ENCODE measurements around the gene SYT5.
A peak's percentile ranks its signal among the peaks of the same experiment; 100 is the strongest.
"Not testable (repeated sequence)": the region's sequence is repeated elsewhere in the genome, so short reads cannot be mapped to it uniquely, and the experiment has no call there.

SYT5 gene

DNA sequence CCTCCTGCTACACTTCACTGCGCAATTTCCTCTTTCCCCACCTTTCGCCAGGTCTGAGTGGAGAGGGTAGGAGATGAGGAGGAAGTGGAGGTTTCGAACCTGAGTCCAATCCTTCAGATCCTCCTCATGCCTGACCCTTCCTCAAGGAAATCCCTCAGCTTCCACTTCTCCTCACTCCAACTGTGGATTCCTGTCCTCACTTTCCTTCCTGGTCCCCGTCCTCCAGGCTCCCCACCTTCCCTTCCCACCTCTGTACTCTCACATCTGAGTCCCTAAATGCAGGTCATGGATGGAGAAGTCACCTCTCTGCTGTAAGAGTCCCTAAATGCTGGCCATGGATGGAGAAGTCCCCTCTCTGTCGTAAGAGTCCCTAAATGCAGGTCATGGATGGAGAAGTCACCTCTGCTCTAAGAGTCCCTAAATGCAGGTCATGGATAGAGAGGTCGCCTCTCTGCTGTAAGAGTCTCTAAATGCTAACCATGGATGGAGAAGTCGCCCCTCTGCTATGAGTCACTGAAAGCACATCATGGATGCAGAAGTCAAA lies 45.4 kb upstream of the SYT5 start (continued):
- no peak for TF ChIP-seq ZNF565 (CRISPR knock-in tag; conservative IDR thresholded peaks at IDR 0.05; ENCODE audit: low read depth)
- TF ChIP-seq SNAI2 (CRISPR knock-in tag; IDR thresholded peaks at IDR 0.05), result no peak
- TF ChIP-seq ZNF70 (CRISPR knock-in tag; IDR thresholded peaks at IDR 0.05), result no peak
- TF ChIP-seq RARB (CRISPR knock-in tag; IDR thresholded peaks at IDR 0.05), result no peak
- TF ChIP-seq PPARA (CRISPR knock-in tag; IDR thresholded peaks at IDR 0.05; ENCODE audit: borderline replicate concordance), result no peak
- no peak for TF ChIP-seq ARNTL (CRISPR knock-in tag; IDR thresholded peaks at IDR 0.05; ENCODE audit: borderline replicate concordance, low read depth)

DNA sequence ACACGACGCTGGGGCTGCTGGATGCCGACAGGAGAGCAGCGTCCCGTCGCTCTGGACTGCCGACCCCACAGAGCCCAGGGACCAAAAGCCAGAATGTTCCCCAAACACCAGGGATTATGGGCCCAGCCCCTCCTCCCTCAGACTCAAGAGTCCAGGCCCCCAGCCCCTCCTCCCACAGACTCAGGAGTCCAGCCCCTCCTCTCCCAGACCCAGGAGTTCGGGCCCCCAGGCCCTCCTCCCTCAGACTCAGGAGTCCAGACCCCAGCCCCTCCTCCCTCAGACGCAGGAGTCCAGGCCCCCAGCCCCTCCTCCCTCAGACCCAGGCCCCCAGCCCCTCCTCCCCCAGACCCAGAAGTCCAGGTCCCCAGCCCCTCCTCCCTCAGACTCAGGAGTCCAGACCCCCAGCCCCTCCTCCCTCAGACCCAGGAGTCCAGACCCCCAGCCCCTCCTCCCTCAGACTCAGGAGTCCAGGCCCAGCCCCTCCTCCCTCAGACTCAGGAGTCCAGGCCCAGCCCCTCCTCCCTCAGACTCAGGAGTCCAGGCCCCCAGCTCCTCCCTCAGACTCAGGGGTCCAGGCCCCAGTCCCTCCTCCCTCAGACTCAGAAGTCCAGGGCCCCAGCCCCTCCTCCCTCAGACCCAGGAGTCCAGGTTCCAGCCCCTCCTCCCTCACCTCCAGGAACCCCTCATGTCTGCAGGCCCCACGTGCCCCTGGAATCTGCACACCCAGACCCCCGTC lies 44.8 kb upstream of the SYT5 start:
- not testable (repeated sequence) for ATAC-seq

DNA sequence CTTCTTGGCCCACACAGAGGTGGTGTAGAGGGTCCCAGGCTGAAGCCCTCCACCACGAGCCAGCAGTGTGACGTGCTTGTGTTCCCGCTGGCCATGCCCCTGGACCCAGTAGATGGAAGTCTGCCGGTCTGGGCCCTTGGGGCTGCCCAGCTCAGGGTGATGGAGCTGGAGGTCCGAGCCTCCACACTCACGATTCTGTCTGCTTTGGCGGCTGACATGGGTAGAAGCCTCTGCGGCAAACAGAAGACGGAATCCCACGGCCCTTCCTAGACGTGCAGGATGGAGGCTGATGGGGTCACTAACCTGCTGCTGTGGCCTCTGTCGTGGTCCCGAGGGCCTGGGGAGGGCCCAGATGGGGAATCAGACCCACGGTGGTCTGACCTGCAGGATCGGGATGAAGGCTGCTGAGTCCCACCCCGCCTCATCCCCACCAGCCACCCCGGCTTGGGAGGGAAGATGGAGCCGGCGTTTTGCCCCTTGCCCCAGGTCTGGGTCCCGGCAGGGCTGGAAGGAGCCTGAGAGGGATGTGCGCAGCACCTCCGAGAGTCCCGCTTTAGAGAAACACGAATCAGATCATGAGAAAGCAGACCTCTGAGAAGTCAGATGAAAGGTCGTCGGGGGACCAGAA lies 44.1 kb upstream of the SYT5 start:
- ATAC-seq, result no peak
- no peak for TF ChIP-seq ZNF8 (CRISPR knock-in tag; IDR thresholded peaks at IDR 0.05)

DNA sequence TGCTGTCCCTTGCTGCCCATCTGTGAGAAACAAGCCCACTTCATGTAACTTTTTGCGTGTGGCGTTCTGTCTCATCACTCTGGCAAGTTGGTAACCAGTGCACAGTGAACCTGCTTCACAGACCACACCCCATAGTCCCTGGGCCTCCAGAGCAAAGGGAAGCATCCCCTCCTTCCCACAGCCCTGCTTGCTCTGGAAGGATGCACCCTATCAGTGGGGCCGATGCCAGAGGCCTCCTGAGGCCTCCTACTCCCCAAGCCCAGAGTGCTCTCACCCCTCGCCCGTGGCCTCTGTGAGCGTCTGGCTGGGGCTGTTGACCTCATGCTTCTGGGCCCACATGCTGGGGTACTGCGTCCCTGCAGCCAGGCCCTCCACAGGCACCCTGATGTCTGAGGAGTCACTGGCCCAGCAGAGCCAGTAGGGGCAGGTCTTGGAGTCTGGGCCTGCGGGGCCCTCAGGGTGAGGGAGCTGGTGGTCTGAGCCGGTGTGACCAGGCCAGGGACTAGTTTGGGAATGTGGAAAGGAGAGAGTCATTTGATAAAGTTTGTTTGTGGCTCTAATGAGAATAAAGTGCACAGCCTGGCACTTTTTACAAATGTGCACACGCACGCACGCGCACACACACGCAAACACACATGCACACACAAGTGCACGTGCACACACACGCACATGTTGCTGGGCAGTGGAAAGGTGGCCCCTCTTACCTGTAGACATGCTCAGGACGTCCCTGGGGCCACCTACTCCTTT lies 43.4 kb upstream of the SYT5 start:
- TF ChIP-seq SNAI2 (CRISPR knock-in tag; IDR thresholded peaks at IDR 0.05), result no peak
- no peak for TF ChIP-seq ESRRG (CRISPR knock-in tag; IDR thresholded peaks at IDR 0.05)
- no peak for TF ChIP-seq TCF4 (CRISPR knock-in tag; IDR thresholded peaks at IDR 0.05; ENCODE audit: borderline replicate concordance)
- TF ChIP-seq ARNTL (CRISPR knock-in tag; IDR thresholded peaks at IDR 0.05; ENCODE audit: borderline replicate concordance, low read depth), result no peak
- no peak for TF ChIP-seq ZFP30 (CRISPR knock-in tag; IDR thresholded peaks at IDR 0.05)
- TF ChIP-seq, protein P1, sequence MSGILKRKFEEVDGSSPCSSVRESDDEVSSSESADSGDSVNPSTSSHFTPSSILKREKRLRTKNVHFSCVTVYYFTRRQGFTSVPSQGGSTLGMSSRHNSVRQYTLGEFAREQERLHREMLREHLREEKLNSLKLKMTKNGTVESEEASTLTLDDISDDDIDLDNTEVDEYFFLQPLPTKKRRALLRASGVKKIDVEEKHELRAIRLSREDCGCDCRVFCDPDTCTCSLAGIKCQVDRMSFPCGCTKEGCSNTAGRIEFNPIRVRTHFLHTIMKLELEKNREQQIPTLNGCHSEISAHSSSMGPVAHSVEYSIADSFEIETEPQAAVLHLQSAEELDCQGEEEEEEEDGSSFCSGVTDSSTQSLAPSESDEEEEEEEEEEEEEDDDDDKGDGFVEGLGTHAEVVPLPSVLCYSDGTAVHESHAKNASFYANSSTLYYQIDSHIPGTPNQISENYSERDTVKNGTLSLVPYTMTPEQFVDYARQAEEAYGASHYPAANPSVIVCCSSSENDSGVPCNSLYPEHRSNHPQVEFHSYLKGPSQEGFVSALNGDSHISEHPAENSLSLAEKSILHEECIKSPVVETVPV (CRISPR knock-in tag; IDR thresholded peaks at IDR 0.05), result no peak
- TF ChIP-seq, protein P2, sequence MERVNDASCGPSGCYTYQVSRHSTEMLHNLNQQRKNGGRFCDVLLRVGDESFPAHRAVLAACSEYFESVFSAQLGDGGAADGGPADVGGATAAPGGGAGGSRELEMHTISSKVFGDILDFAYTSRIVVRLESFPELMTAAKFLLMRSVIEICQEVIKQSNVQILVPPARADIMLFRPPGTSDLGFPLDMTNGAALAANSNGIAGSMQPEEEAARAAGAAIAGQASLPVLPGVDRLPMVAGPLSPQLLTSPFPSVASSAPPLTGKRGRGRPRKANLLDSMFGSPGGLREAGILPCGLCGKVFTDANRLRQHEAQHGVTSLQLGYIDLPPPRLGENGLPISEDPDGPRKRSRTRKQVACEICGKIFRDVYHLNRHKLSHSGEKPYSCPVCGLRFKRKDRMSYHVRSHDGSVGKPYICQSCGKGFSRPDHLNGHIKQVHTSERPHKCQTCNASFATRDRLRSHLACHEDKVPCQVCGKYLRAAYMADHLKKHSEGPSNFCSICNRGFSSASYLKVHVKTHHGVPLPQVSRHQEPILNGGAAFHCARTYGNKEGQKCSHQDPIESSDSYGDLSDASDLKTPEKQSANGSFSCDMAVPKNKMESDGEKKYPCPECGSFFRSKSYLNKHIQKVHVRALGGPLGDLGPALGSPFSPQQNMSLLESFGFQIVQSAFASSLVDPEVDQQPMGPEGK (CRISPR knock-in tag; IDR thresholded peaks at IDR 0.05; ENCODE audit: borderline replicate concordance), result no peak
- TF ChIP-seq, protein P3, sequence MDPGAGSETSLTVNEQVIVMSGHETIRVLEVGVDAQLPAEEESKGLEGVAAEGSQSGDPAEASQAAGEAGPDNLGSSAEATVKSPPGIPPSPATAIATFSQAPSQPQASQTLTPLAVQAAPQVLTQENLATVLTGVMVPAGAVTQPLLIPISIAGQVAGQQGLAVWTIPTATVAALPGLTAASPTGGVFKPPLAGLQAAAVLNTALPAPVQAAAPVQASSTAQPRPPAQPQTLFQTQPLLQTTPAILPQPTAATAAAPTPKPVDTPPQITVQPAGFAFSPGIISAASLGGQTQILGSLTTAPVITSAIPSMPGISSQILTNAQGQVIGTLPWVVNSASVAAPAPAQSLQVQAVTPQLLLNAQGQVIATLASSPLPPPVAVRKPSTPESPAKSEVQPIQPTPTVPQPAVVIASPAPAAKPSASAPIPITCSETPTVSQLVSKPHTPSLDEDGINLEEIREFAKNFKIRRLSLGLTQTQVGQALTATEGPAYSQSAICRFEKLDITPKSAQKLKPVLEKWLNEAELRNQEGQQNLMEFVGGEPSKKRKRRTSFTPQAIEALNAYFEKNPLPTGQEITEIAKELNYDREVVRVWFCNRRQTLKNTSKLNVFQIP (CRISPR knock-in tag; IDR thresholded peaks at IDR 0.05; ENCODE audit: borderline replicate concordance, low read depth), result no peak
- TF ChIP-seq, protein P4, sequence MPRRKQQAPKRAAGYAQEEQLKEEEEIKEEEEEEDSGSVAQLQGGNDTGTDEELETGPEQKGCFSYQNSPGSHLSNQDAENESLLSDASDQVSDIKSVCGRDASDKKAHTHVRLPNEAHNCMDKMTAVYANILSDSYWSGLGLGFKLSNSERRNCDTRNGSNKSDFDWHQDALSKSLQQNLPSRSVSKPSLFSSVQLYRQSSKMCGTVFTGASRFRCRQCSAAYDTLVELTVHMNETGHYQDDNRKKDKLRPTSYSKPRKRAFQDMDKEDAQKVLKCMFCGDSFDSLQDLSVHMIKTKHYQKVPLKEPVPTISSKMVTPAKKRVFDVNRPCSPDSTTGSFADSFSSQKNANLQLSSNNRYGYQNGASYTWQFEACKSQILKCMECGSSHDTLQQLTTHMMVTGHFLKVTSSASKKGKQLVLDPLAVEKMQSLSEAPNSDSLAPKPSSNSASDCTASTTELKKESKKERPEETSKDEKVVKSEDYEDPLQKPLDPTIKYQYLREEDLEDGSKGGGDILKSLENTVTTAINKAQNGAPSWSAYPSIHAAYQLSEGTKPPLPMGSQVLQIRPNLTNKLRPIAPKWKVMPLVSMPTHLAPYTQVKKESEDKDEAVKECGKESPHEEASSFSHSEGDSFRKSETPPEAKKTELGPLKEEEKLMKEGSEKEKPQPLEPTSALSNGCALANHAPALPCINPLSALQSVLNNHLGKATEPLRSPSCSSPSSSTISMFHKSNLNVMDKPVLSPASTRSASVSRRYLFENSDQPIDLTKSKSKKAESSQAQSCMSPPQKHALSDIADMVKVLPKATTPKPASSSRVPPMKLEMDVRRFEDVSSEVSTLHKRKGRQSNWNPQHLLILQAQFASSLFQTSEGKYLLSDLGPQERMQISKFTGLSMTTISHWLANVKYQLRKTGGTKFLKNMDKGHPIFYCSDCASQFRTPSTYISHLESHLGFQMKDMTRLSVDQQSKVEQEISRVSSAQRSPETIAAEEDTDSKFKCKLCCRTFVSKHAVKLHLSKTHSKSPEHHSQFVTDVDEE (CRISPR knock-in tag; IDR thresholded peaks at IDR 0.05), result no peak
- TF ChIP-seq OSR1 (CRISPR knock-in tag; IDR thresholded peaks at IDR 0.05), result no peak
- no peak for TF ChIP-seq RARB (CRISPR knock-in tag; IDR thresholded peaks at IDR 0.05)
- TF ChIP-seq PPARA (CRISPR knock-in tag; IDR thresholded peaks at IDR 0.05; ENCODE audit: borderline replicate concordance), result no peak
- no peak for TF ChIP-seq ISL1 (CRISPR knock-in tag; IDR thresholded peaks at IDR 0.05)
- no peak for TF ChIP-seq CSDC2 (CRISPR knock-in tag; IDR thresholded peaks at IDR 0.05)
- TF ChIP-seq ZNF70 (CRISPR knock-in tag; IDR thresholded peaks at IDR 0.05), result no peak
- no peak for TF ChIP-seq TOX (CRISPR knock-in tag; IDR thresholded peaks at IDR 0.05; ENCODE audit: borderline replicate concordance)
- ATAC-seq, result peak; percentile 9; the same call in 2 of the 3 replicates
